Nephron progenitor cell (in vitro differentiated cells): ENCODE results near the gene POLDIP2.
"Not testable (repeated sequence)": the region's sequence is repeated elsewhere in the genome, so short reads cannot be mapped to it uniquely, and the experiment has no call there.

Source experiments
- DNase-seq: peaks from one replicate; pipeline ENCODE4 v3.0.0; 2021
- H3K27ac Mint-ChIP-seq: 2 replicates; pipeline ENCODE4 v1.8.0; 2021; ENCODE audit warnings: mild to moderate bottlenecking, moderate library complexity, mixed read lengths
- H3K27me3 Mint-ChIP-seq: 2 replicates; pipeline ENCODE4 v1.8.0; 2021; ENCODE audit warnings: mild to moderate bottlenecking, low read depth, mixed read lengths; ENCODE audit not compliant: poor library complexity
- H3K36me3 Mint-ChIP-seq: 2 replicates; pipeline ENCODE4 v1.8.0; 2021; ENCODE audit warnings: low read depth, mixed read lengths
- H3K4me1 Mint-ChIP-seq: 2 replicates; pipeline ENCODE4 v1.8.0; 2021; ENCODE audit warnings: mixed read lengths
- H3K4me3 Mint-ChIP-seq: 2 replicates; pipeline ENCODE4 v1.8.0; 2021; ENCODE audit warnings: mild to moderate bottlenecking, moderate library complexity, mixed read lengths
- H3K9me3 Mint-ChIP-seq: 2 replicates; pipeline ENCODE4 v1.8.0; 2021; ENCODE audit warnings: mild to moderate bottlenecking, moderate library complexity, mixed read lengths
- TF ChIP-seq, protein P1 (sequence below): fragments of 200-600 bp; sonication (generic); IDR thresholded peaks from 2 replicates; pipeline ENCODE4 v1.5.0; 2021; ENCODE audit warnings: antibody characterized with exemption

The POLDIP2 gene

DNA sequence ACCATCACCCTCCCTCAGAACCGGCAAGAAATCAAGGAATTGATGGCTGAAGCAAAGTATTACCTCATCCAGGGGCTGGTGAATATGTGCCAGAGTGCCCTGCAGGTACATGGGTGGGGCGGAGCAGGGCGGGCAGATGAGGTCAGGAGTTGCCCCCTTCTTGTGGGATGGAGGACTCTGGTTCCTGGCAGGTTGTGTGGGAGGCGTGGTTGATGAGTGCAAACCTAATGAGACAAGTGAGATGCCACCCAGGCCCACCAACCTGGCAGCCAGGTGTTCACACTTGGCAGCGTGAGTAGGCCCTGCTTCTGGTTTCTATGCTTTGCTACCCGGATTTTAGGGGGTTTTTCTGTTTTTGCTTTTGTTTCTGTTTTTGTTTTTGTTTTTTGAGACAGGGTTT, 17.0 kb downstream of the POLDIP2 start:
- Mint-ChIP-seq H3K4me3 (no peak overlapping the region), H3K36me3 (peaks cover 16% of the 10 kb centered on the region), H3K9me3 (no peaks in the 10 kb centered on the region), H3K27ac (no peak overlapping the region), H3K4me1 (peaks cover 19% of the 10 kb centered on the region), H3K27me3 (no peaks in the 10 kb centered on the region)
- TF ChIP-seq, protein P1, sequence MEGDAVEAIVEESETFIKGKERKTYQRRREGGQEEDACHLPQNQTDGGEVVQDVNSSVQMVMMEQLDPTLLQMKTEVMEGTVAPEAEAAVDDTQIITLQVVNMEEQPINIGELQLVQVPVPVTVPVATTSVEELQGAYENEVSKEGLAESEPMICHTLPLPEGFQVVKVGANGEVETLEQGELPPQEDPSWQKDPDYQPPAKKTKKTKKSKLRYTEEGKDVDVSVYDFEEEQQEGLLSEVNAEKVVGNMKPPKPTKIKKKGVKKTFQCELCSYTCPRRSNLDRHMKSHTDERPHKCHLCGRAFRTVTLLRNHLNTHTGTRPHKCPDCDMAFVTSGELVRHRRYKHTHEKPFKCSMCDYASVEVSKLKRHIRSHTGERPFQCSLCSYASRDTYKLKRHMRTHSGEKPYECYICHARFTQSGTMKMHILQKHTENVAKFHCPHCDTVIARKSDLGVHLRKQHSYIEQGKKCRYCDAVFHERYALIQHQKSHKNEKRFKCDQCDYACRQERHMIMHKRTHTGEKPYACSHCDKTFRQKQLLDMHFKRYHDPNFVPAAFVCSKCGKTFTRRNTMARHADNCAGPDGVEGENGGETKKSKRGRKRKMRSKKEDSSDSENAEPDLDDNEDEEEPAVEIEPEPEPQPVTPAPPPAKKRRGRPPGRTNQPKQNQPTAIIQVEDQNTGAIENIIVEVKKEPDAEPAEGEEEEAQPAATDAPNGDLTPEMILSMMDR: no peak
- no peak for DNase-seq

DNA sequence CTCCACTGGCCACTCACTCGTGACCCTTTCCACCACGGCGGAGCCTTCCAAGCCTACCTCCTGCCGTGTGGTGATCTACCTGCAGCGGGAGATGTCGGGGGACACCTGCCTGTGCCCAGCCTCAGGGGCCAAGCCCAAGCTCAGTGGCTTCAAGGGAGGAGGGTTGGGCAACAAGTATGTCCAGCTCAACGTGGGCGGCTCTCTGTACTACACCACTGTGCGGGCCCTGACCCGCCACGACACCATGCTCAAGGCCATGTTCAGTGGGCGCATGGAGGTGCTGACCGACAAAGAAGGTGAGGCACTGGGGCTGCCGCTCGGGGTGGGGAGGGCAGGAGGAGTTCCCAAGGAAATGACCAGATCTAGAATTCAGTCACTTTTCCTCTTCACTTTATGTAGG, 17.9 kb downstream of the POLDIP2 start:
- TF ChIP-seq, protein P1: no peak
- no peaks in the 10 kb centered on the region for H3K27me3 Mint-ChIP-seq
- no peak for DNase-seq
- H3K4me3 Mint-ChIP-seq: no peak overlapping the region
- peaks cover 16% of the 10 kb centered on the region for H3K36me3 Mint-ChIP-seq
- peaks cover 26% of the 10 kb centered on the region for H3K4me1 Mint-ChIP-seq
- H3K27ac Mint-ChIP-seq: no peak overlapping the region
- no peaks in the 10 kb centered on the region for H3K9me3 Mint-ChIP-seq

DNA sequence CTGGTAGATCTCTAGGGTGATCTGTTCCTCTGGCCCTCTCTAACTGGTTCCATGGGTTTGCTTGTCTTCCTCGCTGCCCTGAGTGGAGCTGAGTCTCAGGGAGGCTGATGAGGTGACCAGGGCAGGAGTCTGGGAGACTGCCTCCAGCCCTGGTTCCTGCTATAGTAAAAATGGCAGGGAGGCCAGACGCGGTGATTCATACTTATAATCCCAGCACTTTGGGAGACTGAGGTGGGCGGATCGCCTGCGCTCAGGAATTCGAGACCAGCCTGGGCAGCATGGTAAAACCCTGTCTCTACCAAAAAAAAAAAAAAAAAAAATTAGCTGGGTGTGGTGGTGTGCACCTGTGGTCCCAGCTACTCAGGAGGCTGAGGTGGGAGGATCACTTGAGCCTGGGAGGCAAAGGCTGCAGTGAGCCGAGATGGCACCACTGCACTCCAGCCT, 18.5 kb downstream of the POLDIP2 start:
- Mint-ChIP-seq H3K4me1 (peaks cover 32% of the 10 kb centered on the region), H3K36me3 (peaks cover 13% of the 10 kb centered on the region)
- H3K27me3 Mint-ChIP-seq, H3K9me3 Mint-ChIP-seq, DNase-seq, H3K4me3 Mint-ChIP-seq, H3K27ac Mint-ChIP-seq: not testable (repeated sequence)

DNA sequence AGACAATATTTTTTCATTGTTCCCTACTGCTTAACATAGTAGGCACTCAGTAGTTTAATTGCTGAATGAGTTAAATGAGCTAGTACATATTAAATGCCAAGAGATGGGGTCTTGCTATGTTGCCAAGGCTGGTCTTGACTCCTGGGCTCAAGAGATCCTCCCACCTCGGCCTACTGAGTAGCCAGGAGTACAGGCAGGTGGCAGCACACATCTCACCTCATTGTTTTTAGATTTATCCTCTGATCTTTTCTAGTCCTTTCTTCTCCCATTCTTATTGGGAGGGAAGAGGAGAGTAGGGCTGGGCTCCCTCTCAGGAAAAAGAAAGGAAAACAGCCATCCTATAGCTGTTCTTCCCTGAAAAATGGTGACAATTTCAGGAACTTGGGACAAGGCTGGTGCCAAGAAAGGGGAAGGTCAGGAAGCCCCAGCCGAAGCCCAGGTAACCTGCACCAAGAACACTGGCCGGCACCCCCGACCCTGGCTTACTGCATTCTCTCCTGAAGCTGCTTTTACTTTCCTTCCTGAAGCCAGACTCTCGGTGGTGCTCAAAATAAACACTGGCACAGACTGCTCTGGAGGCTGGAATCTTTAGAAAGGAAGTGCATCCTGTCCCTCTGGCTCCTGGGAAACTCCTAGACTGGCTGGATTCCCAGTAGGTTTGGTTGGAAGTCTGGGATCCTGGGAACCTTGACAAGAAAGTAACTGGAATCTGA, 19.1 kb downstream of the POLDIP2 start:
- H3K9me3 Mint-ChIP-seq: no peaks in the 10 kb centered on the region
- peak overlapping the region; percentile 100 for H3K4me3 Mint-ChIP-seq
- peaks cover 35% of the 10 kb centered on the region for H3K4me1 Mint-ChIP-seq
- peaks cover 11% of the 10 kb centered on the region for H3K36me3 Mint-ChIP-seq
- no peak for DNase-seq
- no peak overlapping the region for H3K27ac Mint-ChIP-seq
- H3K27me3 Mint-ChIP-seq: no peaks in the 10 kb centered on the region
- TF ChIP-seq, protein P1: no peak

DNA sequence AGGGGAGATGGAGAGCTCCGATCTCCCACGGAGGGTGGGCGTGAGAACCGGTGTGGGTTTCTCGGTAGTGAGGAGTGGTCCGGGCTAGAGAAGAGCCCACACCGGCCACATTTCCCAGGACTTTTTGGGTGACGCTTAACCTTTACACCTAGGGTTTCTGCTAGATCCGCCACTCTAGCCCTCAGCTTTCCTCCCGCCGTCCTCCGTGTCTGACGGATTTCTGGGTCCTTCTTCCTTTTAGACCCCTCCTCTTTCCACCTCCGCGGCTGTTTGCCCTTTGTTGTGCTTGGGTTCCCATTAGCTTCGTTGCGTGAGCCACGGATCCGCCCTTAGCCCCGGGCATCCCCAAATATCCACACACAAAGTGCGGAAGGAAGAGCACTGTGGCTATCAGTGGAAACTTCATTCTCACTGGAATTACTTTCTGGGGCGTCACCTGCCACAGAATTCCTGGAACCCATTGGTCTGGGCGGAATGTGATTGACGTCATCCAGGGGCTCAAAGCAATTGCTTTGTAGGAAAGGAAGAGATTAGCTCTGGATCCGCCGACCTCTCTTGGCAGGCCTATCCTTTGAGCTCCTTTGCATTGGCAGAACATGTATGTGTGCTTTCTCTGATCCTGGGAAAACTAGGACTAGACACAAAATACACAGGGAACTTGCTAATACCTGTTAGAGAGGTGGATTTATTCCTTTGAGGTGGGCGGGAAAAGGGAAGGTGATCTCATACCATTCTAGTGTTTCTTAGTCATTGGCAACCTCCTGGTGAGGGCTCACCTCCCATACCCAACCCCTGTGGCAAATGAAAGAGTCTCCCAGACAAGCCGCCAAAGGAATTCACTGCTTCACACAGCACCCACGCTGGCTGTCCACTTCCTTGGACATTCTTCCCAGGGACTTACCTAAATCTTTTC, 21.1 kb downstream of the POLDIP2 start:
- H3K27ac Mint-ChIP-seq: peak overlapping the region; percentile 100
- H3K4me3 Mint-ChIP-seq: peak overlapping the region; percentile 100
- H3K4me1 Mint-ChIP-seq: peaks cover 35% of the 10 kb centered on the region
- H3K9me3 Mint-ChIP-seq: no peaks in the 10 kb centered on the region
- H3K36me3 Mint-ChIP-seq: peaks cover 1% of the 10 kb centered on the region
- peaks cover 3% of the 10 kb centered on the region for H3K27me3 Mint-ChIP-seq
- DNase-seq: peak; percentile 60
- TF ChIP-seq, protein P1: no peak

DNA sequence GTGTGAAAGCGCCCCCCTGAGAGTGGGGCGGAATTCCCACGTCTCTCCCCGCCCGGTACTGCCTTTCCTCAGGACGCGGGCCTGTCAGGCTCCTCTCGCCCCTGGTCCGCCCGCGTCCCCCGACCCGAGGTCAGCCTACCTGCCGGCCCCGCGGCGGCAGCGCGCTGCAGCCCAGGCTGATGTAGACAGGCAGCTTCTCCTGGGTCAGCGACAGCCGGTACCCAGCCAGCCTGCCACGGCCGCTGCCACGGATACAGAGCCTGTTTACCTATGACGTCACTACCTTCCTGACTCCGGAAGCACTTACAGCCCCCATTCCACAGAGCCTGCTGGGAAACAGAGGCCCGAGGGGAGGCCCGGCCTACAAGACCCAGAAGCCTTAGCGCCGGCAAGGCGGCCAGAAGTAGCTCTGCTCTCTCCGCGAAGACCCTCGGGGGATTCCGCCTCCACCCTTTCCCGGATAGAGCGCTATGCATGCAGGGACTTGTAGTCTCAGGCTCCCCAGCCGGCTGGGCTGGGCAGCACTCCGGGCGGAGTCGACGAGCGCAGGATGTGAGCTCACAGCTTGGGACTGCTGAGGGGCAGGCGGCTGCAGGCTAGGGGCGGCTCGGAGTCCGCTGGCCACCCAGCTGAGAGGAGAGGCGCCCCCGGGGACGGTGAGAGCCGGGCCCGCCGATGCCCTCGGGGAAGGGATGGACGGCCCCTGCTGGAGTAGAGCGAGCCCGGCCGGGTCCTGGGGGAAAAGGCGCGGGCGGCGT, 21.9 kb downstream of the POLDIP2 start, which contains the start of the genes IFT20 and TNFAIP1:
Gene IFT20 (minus strand): TSS at position 272 of the 758 bp plus-strand sequence. CDS start 3,487 bp downstream, outside the sequence.
Gene TNFAIP1 (plus strand): TSS at position 561 of the 758 bp plus-strand sequence. CDS start 3,761 bp downstream, outside the sequence.
- peaks cover 3% of the 10 kb centered on the region for H3K27me3 Mint-ChIP-seq
- DNase-seq: peak; percentile 95
- H3K36me3 Mint-ChIP-seq: no peaks in the 10 kb centered on the region
- H3K27ac Mint-ChIP-seq: peak within 1 kb of the TSS; percentile 100
- H3K9me3 Mint-ChIP-seq: no peaks in the 10 kb centered on the region
- peaks cover 35% of the 10 kb centered on the region for H3K4me1 Mint-ChIP-seq
- TF ChIP-seq, protein P1: no peak
- H3K4me3 Mint-ChIP-seq: peak within 1 kb of the TSS; percentile 100
